GM19455 (cell line): ENCODE measurements around the gene PLAC1.
A peak's percentile ranks its signal among the peaks of the same experiment; 100 is the strongest.

ENCODE experiments used
- ATAC-seq: cut with Tn5 transposase; IDR thresholded peaks from one replicate; pipeline ENCODE4 v1.9.1; 2021; ENCODE audit not compliant: unreplicated experiment

Gene PLAC1

DNA sequence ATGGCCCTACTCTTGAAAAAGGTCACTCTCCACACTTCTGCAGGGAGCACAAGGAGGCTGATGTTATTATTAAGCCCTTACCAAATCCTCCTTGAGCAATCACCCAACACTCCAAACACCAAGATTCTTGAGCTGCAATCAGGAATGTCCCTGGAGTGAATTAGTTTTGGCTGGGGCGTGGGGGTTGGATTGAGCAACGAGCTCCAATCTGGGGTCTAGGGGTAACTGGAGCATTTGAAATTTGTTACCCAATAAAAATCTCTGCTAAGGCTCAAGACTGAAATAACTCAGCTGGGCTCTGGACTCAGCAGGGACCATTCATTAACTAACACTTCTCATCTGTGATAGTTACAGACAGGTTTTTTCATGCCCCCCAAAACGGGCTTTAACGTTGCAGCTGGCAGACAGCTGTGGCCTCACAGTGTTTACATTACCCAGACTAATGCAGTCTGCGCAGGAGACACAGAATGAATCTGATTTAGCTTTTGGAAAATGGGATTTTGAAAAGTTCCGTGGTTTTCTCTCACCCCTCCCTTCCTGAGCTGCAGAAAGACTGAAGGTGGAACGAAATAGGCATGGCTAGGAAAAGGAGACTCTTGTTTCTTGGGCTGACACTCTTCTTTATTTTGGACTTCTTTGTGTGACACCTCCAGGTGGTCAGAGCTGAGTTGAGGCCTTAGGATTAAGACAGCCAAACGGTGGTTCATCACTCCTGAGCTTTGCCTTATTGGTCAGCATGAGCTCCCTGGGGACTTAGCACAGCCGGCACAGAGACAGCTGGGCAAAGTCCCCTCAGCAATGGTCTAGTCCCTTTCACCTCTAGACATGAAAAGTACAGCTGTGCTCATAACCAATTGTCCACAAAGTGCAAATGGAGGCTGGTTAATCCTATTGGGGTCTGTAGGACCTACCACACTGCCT lies 26.6 kb downstream of the PLAC1 start:
- no peak for ATAC-seq

- ATAC-seq: no peak
Observed at GRCh38 chrX:134628663-134629062, 29.6 kb downstream of the PLAC1 start.

- ATAC-seq: no peak
Observed at GRCh38 chrX:134626434-134626833, 31.8 kb downstream of the PLAC1 start.

DNA sequence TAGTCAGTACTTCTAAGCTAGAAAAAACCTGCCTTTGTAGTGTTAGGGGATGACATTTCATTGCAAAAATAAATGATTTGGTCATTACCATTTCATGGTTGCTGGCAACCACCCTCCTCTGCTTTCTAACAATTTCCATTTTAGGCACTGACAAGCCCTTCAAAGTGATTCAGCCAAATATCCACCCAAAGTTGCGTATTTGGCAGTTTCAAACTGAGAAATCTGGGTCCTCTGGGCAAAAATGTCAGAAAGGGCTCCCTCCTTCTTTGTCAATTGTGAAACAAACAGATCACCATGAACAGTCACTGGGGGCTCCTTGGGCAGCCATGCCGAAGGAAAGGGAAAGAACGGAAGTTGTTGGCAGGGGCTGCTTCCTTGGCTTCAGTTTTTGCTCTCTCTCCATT lies 33.0 kb downstream of the PLAC1 start:
- no peak for ATAC-seq

- no peak for ATAC-seq
Observed at GRCh38 chrX:134624046-134624430, 34.2 kb downstream of the PLAC1 start.

GRCh38 chrX:134623293-134624045 lies 34.8 kb downstream of the PLAC1 start:
- ATAC-seq: no peak

GRCh38 chrX:134622813-134623185 lies 35.5 kb downstream of the PLAC1 start:
- ATAC-seq: no peak

DNA sequence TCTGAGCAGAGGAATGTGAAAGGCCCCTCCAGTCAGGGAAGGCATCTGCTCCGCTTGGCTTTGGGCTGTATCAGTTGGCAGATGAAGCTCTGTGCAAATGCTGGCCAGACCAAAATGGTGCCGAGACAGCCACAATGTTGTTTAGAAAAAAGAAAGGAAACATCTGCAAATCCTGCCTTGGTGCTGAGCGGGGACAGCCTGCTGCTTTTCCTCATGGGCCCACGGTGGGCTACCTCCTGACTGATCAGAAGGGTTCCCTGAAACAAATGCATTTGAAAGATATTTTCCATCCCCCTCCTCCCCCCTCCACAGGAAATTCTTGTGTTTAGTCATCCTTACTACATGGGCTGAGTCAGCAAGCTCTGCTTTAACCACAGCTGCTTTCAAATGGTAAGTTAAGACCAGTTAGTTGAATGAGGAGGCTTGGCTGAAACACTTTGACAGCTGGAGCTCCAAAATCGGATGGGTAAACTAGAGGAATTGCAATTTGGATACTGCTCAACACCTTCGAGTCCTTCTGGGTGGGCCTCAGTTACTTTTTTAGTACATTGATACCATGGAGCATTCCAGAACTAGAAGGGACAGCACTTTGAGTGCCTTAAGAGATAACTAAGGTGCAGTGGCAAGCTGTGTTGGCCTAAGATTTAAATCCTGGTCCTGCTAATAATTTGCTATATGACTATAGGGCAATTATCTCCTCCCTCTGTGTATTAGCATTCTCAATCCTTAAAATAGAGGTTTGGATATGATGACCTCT lies 36.0 kb downstream of the PLAC1 start:
- peak; percentile 98 for ATAC-seq

GRCh38 chrX:134619838-134620237 lies 38.4 kb downstream of the PLAC1 start:
- ATAC-seq: no peak

DNA sequence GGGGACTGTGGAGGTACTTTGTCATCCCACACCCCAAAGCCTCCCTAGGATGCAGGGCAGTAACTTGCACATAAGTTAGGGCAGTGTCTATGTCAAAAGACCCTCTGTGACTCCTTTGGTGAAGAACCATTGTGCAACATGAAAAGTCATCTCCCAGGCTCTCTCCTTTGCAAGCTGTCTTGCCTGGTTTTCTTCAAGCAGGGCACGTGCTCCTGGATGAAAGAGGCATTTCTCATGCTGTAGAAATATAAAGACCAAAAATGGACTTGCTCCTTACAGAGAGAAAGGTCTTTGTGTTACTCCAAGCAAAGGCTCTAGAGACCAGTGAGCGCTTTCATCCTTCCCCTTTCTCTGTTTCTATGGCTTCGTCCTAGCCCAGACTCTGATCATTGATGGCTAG lies 44.9 kb downstream of the PLAC1 start:
- ATAC-seq: no peak

DNA sequence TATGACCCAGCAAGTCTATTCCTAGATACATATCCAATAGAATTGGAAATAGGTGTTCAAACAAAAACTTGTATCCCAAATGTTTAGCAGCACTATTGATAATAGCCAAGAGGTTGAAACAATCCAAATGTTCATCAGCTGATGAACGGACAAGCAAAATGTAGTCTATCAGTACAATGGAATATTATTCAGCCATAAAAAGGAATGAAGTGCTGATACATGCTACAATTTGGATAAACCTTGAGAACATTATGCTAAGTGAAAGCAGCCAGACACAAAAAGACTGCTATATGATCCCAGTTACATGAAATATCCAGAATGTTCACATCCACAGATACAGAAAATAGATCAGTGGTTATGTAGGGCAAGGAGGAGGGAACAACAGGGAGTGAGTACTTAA lies 50.1 kb downstream of the PLAC1 start:
- no peak for ATAC-seq

GRCh38 chrX:134607523-134607922 lies 50.7 kb downstream of the PLAC1 start:
- ATAC-seq: no peak

DNA sequence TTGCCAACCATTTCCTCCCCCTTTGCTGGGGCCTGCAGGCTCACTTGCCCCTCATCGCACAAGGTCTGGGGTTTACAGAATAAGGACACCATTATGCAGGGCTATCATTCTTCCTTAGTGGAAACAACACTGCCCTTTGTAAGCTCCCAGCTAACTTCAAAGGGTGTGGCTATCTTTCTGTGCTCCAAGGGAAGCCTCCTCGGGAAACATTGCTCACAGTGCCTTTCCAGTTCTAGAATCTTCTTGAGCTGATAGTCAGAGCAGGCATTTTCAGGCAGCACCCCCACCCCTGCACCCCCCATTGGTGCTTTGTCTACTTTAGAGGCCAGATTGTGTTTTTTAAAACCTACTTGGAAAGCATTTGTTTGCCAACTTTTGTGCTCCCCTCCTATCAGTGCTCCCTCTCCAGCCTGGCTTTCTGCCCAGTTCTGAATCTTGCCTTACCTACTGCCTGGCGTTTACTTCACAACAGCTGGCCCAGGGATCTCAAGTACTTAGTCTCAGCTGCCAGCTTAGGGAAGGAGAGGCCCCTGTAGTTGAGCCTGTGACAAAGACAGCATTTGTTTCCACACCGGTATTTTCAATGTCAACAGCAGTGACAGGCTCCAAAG lies 53.5 kb downstream of the PLAC1 start:
- ATAC-seq: no peak

- no peak for ATAC-seq
Observed at GRCh38 chrX:134603806-134604700, 54.2 kb downstream of the PLAC1 start.

- no peak for ATAC-seq
Observed at GRCh38 chrX:134602410-134602809, 55.9 kb downstream of the PLAC1 start.

DNA sequence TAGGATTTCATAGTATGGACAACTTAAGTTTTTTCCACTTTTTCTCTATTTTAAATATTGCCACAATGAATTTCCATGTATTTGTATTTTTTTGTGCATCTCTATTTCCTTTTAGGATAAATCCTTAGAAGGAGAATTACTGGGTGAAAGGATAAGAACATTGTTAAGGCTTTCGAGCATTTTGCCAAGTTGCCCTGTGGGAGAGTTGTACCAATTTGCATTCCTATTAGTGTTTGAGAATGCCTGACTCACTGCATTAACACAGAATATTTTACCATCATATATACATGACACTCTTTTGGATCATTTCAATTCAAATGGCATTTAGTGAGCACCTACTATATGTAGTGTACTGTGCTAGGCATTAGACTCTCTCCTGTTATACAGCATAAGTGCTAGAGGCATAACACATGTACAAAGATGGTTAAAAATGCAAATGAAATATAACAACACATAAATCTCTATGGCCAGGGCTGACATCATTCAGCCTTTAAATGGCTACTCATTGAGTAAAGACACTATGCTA lies 57.0 kb downstream of the PLAC1 start:
- no peak for ATAC-seq

DNA sequence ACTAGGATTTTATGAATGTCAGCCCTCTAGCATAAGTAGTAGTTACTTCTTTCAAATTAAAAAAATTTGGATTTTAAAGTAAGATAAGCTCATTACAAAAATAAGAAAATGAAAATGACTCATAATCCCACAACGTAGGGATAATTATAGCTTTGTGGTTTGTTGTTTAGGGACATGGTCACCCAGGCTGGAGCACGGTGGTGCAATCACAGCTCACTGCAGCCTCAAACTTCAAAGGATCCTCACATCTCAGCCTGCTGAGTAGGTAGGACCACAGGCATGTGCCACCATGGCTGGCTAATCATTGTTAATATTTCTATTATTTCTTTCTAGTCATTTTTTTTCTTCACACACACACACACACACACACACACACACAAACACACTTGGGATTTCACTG lies 57.6 kb downstream of the PLAC1 start:
- no peak for ATAC-seq

GRCh38 chrX:134599184-134599914 lies 58.9 kb downstream of the PLAC1 start:
- no peak for ATAC-seq

DNA sequence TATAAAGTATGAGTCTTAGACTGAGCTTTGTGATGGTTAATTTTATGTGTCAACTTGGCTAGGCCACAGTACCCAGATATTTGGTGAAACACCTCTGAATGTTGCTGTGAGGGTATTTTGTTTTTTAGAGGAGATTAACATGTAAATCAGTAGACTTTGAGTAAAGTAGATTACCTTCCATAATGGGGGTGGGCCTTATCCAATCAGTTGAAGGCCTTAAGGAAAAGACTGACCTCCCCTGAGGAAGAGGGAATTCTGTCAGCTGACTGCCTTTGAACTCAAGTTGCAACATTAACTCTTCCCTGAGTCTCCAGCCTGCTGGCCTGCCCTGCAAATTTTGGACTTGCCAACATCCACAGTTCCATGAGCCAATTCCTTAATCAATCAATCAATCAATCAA lies 66.0 kb downstream of the PLAC1 start:
- ATAC-seq: no peak
